OCI-LY1 (cell line): ENCODE measurements around the gene C16orf95.

Experiments used
- H2AFZ ChIP-seq: fragments of 200-600 bp; sonication (generic), shearing (Covaris generic); 2 replicates; pipeline ENCODE4 v1.6.0; 2014; ENCODE audit warnings: antibody characterized with exemption, mild to moderate bottlenecking, low read length
- H3F3A ChIP-seq: fragments of 200-600 bp; sonication (generic), shearing (Covaris generic); 2 replicates; pipeline ENCODE4 v1.6.0; 2014; ENCODE audit warnings: mild to moderate bottlenecking, antibody characterized with exemption, low read length, moderate library complexity; ENCODE audit not compliant: insufficient read depth
- H3K27ac ChIP-seq: fragments of 200-600 bp; sonication (generic); 2 replicates; pipeline ENCODE4 v1.5.1; 2014; ENCODE audit warnings: low read length, mixed run types, mild to moderate bottlenecking, low read depth; ENCODE audit not compliant: poor library complexity, severe bottlenecking
- H3K27me3 ChIP-seq: fragments of 200-600 bp; sonication (generic); 2 replicates; pipeline ENCODE4 v1.6.0; 2014; ENCODE audit warnings: antibody characterized with exemption, mild to moderate bottlenecking, low read length, moderate library complexity; ENCODE audit not compliant: insufficient read depth
- H3K36me3 ChIP-seq: fragments of 200-600 bp; sonication (generic); 2 replicates; pipeline ENCODE4 v1.6.1; 2014; ENCODE audit warnings: mild to moderate bottlenecking, antibody characterized with exemption, low read length, moderate library complexity, mixed read lengths; ENCODE audit not compliant: insufficient read depth
- H3K4me1 ChIP-seq: fragments of 200-600 bp; sonication (generic); 2 replicates; pipeline ENCODE4 v1.5.1; 2014; ENCODE audit warnings: mild to moderate bottlenecking, low read length, moderate library complexity; ENCODE audit not compliant: insufficient read depth, severe bottlenecking
- H3K4me2 ChIP-seq: fragments of 200-600 bp; sonication (generic), shearing (Covaris generic); 2 replicates; pipeline ENCODE4 v1.6.1; 2014; ENCODE audit warnings: low read length
- H3K4me3 ChIP-seq: fragments of 200-600 bp; sonication (generic); 2 replicates; pipeline ENCODE4 v1.5.1; 2014; ENCODE audit warnings: low read length, low read depth, mild to moderate bottlenecking, mixed read lengths; ENCODE audit not compliant: poor library complexity, severe bottlenecking
- H3K79me2 ChIP-seq: fragments of 200-600 bp; shearing (Covaris generic); 2 replicates; pipeline ENCODE4 v1.6.1; 2016; ENCODE audit warnings: mixed run types, low read length, mixed read lengths; ENCODE audit not compliant: insufficient read depth
- H3K9ac ChIP-seq: fragments of 200-600 bp; sonication (generic), shearing (Covaris generic); 2 replicates; pipeline ENCODE4 v1.6.1; 2014; ENCODE audit warnings: mild to moderate bottlenecking, low read length, mixed read lengths
- H3K9me2 ChIP-seq: fragments of 200-600 bp; sonication (generic), shearing (Covaris generic); 2 replicates; pipeline ENCODE4 v1.6.1; 2014; ENCODE audit warnings: low read depth, mild to moderate bottlenecking, low read length, mixed read lengths
- H3K9me3 ChIP-seq: fragments of 200-600 bp; shearing (Covaris generic); 2 replicates; pipeline ENCODE4 v1.6.1; 2014; ENCODE audit warnings: low read length, mixed read lengths
- H4K20me1 ChIP-seq: fragments of 200-600 bp; sonication (generic), shearing (Covaris generic); 2 replicates; pipeline ENCODE4 v1.6.0; 2016; ENCODE audit warnings: mild to moderate bottlenecking, low read length; ENCODE audit not compliant: insufficient read depth
- CTCF ChIP-seq: fragments of 200-600 bp; sonication (generic), shearing (Covaris generic); IDR thresholded peaks from 2 replicates; pipeline ENCODE4 v1.5.1; 2017; ENCODE audit warnings: mild to moderate bottlenecking, antibody characterized with exemption, low read length, moderate library complexity, mixed read lengths
- EZH2 ChIP-seq: fragments of 200-600 bp; sonication (generic), shearing (Covaris generic); IDR thresholded peaks from 2 replicates; pipeline ENCODE4 v1.8.0; 2017; ENCODE audit warnings: borderline replicate concordance, mixed run types, mild to moderate bottlenecking, antibody characterized with exemption, low read length, moderate library complexity, mixed read lengths

Gene C16orf95

GRCh38 chr16:87338155-87338765, 21.1 kb upstream of the C16orf95 start:
- Histone ChIP-seq H3K9me3 (no peaks in the 10 kb centered on the region), H3K9ac (no peak overlapping the region), H3F3A (no peaks in the 10 kb centered on the region), H3K36me3 (peaks cover 54% of the 10 kb centered on the region), H3K4me2 (no peak overlapping the region), H4K20me1 (no peaks in the 10 kb centered on the region), H3K4me3 (no peak overlapping the region), H3K4me1 (peaks cover 12% of the 10 kb centered on the region), H3K79me2 (no peaks in the 10 kb centered on the region), H3K9me2 (no peaks in the 10 kb centered on the region), H3K27me3 (no peaks in the 10 kb centered on the region), H2AFZ (no peak overlapping the region), H3K27ac (no peak overlapping the region)
- no peak for TF ChIP-seq EZH2
- no peak for TF ChIP-seq CTCF

GRCh38 chr16:87337262-87337771, 20.1 kb upstream of the C16orf95 start:
- Histone ChIP-seq H3K27me3 (no peaks in the 10 kb centered on the region), H4K20me1 (no peaks in the 10 kb centered on the region), H3F3A (no peaks in the 10 kb centered on the region), H3K4me1 (peaks cover 12% of the 10 kb centered on the region), H2AFZ (no peak overlapping the region), H3K27ac (peak overlapping the region; percentile 26), H3K9me3 (no peaks in the 10 kb centered on the region), H3K36me3 (peaks cover 44% of the 10 kb centered on the region), H3K4me3 (no peak overlapping the region), H3K4me2 (no peak overlapping the region; the same call in 1 of the 2 replicates), H3K79me2 (no peaks in the 10 kb centered on the region), H3K9me2 (no peaks in the 10 kb centered on the region), H3K9ac (no peak overlapping the region)
- TF ChIP-seq CTCF (no peak), EZH2 (no peak)

- H4K20me1 ChIP-seq: no peaks in the 10 kb centered on the region
- H3K4me3 ChIP-seq: no peak overlapping the region
These were observed 19.4 kb upstream of the C16orf95 start for GRCh38 chr16:87336434-87337240.

More at GRCh38 chr16:87336434-87337240, 19.4 kb upstream of the C16orf95 start:
- Histone ChIP-seq H3K79me2 (no peaks in the 10 kb centered on the region), H3K4me1 (peaks cover 12% of the 10 kb centered on the region), H3K36me3 (peaks cover 44% of the 10 kb centered on the region), H3K4me2 (no peak overlapping the region; the same call in 1 of the 2 replicates), H3F3A (no peaks in the 10 kb centered on the region), H3K27ac (no peak overlapping the region), H2AFZ (no peak overlapping the region), H3K27me3 (no peaks in the 10 kb centered on the region), H3K9me3 (no peaks in the 10 kb centered on the region), H3K9ac (no peak overlapping the region), H3K9me2 (no peaks in the 10 kb centered on the region)
- TF ChIP-seq EZH2: no peak
- no peak for TF ChIP-seq CTCF
